ENCODE measurements around the gene CCDC175. TPM values are rescaled to one million over a fixed set of nuclear protein-coding genes. Genes with fewer than 3 reads are reported as not detected.

CCDC175 gene
- polyA plus RNA-seq, 2 of the 4 experiments (the other 2 are of a cell fraction) = not detected

DNA sequence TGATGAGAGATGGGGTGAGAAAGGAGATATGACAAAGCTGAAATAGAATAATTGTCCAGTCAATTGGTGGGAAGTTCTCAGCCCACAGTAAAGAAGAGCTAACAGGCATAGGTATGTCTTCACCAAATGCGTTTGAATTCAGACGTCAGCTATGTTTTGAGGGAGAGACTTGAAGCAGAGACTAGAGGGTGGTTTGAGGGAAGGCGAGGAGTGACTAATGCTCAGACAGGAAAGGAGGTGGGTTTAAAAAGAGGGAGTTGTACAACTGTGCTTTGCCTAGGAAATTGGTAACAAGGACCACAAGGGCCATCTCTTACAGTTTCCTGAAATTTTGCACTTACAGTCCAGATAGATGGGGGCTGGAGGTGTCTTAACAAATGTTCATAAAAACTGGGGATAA, 85.9 kb downstream of the CCDC175 start (continued):
- TF ChIP-seq, protein P1, sequence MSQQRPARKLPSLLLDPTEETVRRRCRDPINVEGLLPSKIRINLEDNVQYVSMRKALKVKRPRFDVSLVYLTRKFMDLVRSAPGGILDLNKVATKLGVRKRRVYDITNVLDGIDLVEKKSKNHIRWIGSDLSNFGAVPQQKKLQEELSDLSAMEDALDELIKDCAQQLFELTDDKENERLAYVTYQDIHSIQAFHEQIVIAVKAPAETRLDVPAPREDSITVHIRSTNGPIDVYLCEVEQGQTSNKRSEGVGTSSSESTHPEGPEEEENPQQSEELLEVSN (IDR thresholded peaks at IDR 0.05; ENCODE audit: borderline replicate concordance, low read depth) = no peak
- no peak for TF ChIP-seq FOXS1 (CRISPR knock-in tag; IDR thresholded peaks at IDR 0.05)

DNA sequence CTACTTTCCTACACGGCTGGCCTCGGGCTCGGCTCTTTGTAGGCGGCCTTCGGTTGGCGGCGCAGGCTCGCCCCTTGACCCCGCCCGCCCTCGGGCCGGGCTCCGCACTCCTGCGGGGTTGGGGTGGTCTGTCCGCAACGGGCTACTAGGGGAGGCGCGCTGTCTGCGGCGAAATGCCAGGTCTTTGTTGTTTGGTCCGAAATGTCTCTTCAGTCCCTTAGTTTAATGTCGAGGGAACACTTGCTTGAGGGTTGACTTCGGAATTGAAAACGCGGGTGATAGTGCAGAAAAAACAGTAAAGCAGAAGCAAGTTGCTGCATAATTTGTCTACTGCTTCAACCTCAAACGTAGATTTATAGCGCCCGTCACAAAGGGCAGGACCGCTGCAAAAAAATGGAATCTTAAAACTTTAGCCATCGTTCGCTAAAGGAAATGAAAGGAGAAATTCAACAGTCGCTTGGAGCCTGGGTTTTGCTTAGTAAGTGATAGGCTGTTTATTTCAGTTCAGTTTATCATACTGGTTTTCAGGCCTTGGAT, 91.9 kb downstream of the CCDC175 start:
- TF ChIP-seq, protein P2, sequence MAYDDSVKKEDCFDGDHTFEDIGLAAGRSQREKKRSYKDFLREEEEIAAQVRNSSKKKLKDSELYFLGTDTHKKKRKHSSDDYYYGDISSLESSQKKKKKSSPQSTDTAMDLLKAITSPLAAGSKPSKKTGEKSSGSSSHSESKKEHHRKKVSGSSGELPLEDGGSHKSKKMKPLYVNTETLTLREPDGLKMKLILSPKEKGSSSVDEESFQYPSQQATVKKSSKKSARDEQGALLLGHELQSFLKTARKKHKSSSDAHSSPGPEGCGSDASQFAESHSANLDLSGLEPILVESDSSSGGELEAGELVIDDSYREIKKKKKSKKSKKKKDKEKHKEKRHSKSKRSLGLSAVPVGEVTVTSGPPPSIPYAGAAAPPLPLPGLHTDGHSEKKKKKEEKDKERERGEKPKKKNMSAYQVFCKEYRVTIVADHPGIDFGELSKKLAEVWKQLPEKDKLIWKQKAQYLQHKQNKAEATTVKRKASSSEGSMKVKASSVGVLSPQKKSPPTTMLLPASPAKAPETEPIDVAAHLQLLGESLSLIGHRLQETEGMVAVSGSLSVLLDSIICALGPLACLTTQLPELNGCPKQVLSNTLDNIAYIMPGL (CRISPR knock-in tag; IDR thresholded peaks at IDR 0.05; ENCODE audit: borderline replicate concordance) = no peak
- TF ChIP-seq POLR2AphosphoS2 (conservative IDR thresholded peaks at IDR 0.05; ENCODE audit: low read length) (no peak), RARB (CRISPR knock-in tag; IDR thresholded peaks at IDR 0.05) (no peak)
- ATAC-seq = peak; percentile 49 to 61
- no peak for FAIRE-seq
- Histone ChIP-seq H3K4me3 (peak overlapping the region; percentile 82), H3K4me1 (peaks cover 32% of the 10 kb centered on the region), H3K27ac (peak overlapping the region; percentile 98), H3K4me2 (peak overlapping the region; percentile 73), H3K9me3 (no peaks in the 10 kb centered on the region)
- peak in 1 of 2 experiments; percentile 26 for DNase-seq (ENCODE audit: low read depth in 1 of 2, low spot score in 1 of 2)
- ChIA-PET POLR2A (interaction anchor here (0.6 to 2.5 kb wide), 19 partner anchors 9 to 764 kb away, joined by 3 to 13 read pairs (median 4); partner anchors contain the start of genes CCDC175, DAAM1, PCNX4 and PPM1A), CTCF (interaction anchor here (0.7 to 3.0 kb wide), 12 partner anchors 8 to 132 kb away, joined by 3 to 19 read pairs (median 4); partner anchors contain the start of gene CCDC175)
- 1% methylated on average over 17 of the region's 32 CpGs for WGBS (ENCODE audit: missing lambda C conversion rate)

DNA sequence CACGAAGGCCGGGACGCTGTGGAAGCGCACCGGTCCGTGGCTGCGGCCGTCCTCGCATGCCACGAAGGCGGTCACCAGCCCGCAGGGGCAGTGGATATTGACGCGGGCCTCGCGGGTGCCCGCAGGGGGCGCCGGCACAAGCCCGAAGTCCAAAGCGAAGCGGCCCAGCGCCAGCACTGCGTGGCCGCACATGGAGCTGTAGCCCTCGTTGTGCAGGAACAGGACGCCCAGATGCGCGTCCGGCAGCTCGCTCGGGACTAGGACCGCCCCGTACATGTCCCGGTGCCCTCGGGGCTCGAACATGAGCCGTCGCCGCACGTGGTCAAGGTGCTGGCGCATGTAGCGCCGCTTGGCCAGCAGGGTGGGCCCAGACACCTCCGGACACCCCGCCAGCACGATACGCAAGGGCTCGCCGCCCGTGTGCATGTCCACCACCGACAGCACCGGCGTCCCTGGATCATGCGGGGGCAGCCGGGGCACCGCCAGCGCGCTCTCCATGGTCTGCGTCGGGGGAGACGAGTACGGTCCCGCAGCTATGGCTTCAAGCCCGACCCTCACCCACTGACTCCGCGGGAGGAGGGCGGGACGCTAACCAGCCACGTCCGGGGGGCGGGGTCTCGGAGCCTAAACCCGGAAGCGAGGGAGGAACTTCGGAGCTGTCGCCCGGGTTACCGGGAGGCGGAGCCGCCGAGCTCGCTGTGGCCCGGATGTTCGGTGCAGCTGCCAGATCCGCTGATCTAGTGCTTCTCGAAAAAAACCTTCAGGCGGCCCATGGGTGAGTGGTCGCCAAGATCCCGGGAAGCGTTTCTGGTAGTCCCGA, 92.6 kb downstream of the CCDC175 start, which contains the start of the genes JKAMP and L3HYPDH:
Gene JKAMP, plus strand, starts transcription at position 699 of the 820 bp plus-strand sequence. Its CDS starts 73 bp downstream, at position 772.
Gene L3HYPDH, minus strand, starts transcription at position 590 of the 820 bp plus-strand sequence. Its CDS starts 92 bp downstream, at position 498.
- Histone ChIP-seq H3K4me2 (peak within 1 kb of the TSS; percentile 78), H3K4me3 (peak within 1 kb of the TSS; percentile 82), H3K9me3 (no peaks in the 10 kb centered on the region), H3K27ac (peak within 1 kb of the TSS; percentile 98), H3K4me1 (peaks cover 39% of the 10 kb centered on the region)
- ChIA-PET CTCF (interaction anchor here (0.5 to 3.0 kb wide), 17 partner anchors 8 to 339 kb away, joined by 3 to 19 read pairs (median 4); partner anchors contain the start of gene CCDC175), POLR2A (interaction anchor here (0.5 to 2.5 kb wide), 23 partner anchors 9 to 765 kb away, joined by 3 to 13 read pairs (median 4); partner anchors contain the start of genes CCDC175, DAAM1, PCNX4 and PPM1A)
- WGBS (ENCODE audit: missing lambda C conversion rate) = 2% methylated on average over 11 of the region's 92 CpGs
- no peak for FAIRE-seq
- ATAC-seq = peak; percentile 83 to 89
- peak; percentile 83 to 96 for DNase-seq (ENCODE audit: low read depth in 1 of 2, low spot score in 1 of 2)
- TF ChIP-seq MYC (IDR thresholded peaks at IDR 0.05; ENCODE audit: borderline replicate concordance, low read length) (peak; percentile 98), NR3C1 (IDR thresholded peaks at IDR 0.05) (no peak), HDAC2 (IDR thresholded peaks at IDR 0.05) (no peak), HOXA7 (CRISPR knock-in tag; IDR thresholded peaks at IDR 0.05) (no peak), NFE2L2 (conservative IDR thresholded peaks at IDR 0.05; ENCODE audit: low read length) (no peak), MAZ (IDR thresholded peaks at IDR 0.05; ENCODE audit: borderline replicate concordance, low read depth, low read length) (no peak), PHF8 (IDR thresholded peaks at IDR 0.05; ENCODE audit: borderline replicate concordance, low read depth) (peak; percentile 63), EHMT2 (IDR thresholded peaks at IDR 0.05; ENCODE audit: low read depth) (no peak), KDM5A (IDR thresholded peaks at IDR 0.05) (no peak), MAFK (IDR thresholded peaks at IDR 0.05; ENCODE audit: partially characterized antibody) (peak; percentile 91), BHLHE40 (IDR thresholded peaks at IDR 0.05; ENCODE audit: low read depth, low read length) (no peak), RNF2 (IDR thresholded peaks at IDR 0.05; ENCODE audit: borderline replicate concordance, low read depth) (no peak), NPAS2 (CRISPR knock-in tag; IDR thresholded peaks at IDR 0.05; ENCODE audit: borderline replicate concordance) (peak; percentile 81)
- TF ChIP-seq, protein P3, sequence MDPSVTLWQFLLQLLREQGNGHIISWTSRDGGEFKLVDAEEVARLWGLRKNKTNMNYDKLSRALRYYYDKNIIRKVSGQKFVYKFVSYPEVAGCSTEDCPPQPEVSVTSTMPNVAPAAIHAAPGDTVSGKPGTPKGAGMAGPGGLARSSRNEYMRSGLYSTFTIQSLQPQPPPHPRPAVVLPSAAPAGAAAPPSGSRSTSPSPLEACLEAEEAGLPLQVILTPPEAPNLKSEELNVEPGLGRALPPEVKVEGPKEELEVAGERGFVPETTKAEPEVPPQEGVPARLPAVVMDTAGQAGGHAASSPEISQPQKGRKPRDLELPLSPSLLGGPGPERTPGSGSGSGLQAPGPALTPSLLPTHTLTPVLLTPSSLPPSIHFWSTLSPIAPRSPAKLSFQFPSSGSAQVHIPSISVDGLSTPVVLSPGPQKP (IDR thresholded peaks at IDR 0.05; ENCODE audit: low read depth, low read length) = no peak
- TF ChIP-seq, protein P4, sequence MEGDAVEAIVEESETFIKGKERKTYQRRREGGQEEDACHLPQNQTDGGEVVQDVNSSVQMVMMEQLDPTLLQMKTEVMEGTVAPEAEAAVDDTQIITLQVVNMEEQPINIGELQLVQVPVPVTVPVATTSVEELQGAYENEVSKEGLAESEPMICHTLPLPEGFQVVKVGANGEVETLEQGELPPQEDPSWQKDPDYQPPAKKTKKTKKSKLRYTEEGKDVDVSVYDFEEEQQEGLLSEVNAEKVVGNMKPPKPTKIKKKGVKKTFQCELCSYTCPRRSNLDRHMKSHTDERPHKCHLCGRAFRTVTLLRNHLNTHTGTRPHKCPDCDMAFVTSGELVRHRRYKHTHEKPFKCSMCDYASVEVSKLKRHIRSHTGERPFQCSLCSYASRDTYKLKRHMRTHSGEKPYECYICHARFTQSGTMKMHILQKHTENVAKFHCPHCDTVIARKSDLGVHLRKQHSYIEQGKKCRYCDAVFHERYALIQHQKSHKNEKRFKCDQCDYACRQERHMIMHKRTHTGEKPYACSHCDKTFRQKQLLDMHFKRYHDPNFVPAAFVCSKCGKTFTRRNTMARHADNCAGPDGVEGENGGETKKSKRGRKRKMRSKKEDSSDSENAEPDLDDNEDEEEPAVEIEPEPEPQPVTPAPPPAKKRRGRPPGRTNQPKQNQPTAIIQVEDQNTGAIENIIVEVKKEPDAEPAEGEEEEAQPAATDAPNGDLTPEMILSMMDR (IDR thresholded peaks at IDR 0.05) = peak; percentile 65
- TF ChIP-seq, protein P5, sequence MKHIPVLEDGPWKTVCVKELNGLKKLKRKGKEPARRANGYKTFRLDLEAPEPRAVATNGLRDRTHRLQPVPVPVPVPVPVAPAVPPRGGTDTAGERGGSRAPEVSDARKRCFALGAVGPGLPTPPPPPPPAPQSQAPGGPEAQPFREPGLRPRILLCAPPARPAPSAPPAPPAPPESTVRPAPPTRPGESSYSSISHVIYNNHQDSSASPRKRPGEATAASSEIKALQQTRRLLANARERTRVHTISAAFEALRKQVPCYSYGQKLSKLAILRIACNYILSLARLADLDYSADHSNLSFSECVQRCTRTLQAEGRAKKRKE (CRISPR knock-in tag; IDR thresholded peaks at IDR 0.05; ENCODE audit: low read depth) = no peak
- TF ChIP-seq, protein P6, sequence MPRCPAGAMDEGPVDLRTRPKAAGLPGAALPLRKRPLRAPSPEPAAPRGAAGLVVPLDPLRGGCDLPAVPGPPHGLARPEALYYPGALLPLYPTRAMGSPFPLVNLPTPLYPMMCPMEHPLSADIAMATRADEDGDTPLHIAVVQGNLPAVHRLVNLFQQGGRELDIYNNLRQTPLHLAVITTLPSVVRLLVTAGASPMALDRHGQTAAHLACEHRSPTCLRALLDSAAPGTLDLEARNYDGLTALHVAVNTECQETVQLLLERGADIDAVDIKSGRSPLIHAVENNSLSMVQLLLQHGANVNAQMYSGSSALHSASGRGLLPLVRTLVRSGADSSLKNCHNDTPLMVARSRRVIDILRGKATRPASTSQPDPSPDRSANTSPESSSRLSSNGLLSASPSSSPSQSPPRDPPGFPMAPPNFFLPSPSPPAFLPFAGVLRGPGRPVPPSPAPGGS (IDR thresholded peaks at IDR 0.05) = peak; percentile 94
- TF ChIP-seq, protein P7, sequence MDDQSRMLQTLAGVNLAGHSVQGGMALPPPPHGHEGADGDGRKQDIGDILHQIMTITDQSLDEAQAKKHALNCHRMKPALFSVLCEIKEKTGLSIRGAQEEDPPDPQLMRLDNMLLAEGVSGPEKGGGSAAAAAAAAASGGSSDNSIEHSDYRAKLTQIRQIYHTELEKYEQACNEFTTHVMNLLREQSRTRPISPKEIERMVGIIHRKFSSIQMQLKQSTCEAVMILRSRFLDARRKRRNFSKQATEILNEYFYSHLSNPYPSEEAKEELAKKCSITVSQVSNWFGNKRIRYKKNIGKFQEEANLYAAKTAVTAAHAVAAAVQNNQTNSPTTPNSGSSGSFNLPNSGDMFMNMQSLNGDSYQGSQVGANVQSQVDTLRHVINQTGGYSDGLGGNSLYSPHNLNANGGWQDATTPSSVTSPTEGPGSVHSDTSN (IDR thresholded peaks at IDR 0.05) = no peak
